NCI-H526 (cell line): ENCODE results near the gene KRTAP1-3.
"Not testable (repeated sequence)": the region's sequence is repeated elsewhere in the genome, so short reads cannot be mapped to it uniquely, and the experiment has no call there.

Experiments used
- DNase-seq, 2 experiments: peaks; one replicate each; lab custom pipeline; 2025; lab: John Stamatoyannopoulos, UW

The KRTAP1-3 gene, protein sequence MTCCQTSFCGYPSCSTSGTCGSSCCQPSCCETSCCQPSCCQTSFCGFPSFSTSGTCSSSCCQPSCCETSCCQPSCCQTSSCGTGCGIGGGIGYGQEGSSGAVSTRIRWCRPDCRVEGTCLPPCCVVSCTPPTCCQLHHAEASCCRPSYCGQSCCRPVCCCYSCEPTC

DNA sequence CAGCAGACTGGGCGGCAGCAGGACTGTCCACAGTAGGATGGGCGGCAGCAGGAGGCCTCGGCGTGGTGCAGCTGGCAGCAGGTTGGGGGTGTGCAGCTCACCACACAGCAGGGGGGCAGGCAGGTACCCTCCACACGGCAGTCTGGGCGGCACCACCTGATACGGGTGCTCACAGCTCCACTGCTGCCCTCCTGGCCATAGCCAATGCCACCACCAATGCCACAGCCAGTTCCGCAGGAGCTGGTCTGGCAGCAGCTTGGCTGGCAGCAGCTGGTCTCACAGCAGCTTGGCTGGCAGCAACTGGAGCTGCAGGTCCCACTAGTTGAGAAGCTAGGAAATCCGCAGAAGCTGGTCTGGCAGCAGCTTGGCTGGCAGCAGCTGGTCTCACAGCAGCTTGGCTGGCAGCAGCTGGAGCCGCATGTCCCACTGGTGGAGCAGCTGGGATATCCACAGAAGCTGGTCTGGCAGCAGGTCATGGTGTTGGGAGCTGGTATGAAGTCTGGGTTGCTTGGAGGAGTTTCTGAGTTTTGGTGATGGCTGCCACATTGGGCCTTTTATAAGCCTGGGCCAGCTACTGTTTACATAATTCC, at the start of gene KRTAP1-3:
TSS of gene KRTAP1-3 (minus strand) at position 529 of the 590 bp plus-strand sequence. CDS start at position 476, 53 bp downstream.
- DNase-seq: not testable (repeated sequence)

DNA sequence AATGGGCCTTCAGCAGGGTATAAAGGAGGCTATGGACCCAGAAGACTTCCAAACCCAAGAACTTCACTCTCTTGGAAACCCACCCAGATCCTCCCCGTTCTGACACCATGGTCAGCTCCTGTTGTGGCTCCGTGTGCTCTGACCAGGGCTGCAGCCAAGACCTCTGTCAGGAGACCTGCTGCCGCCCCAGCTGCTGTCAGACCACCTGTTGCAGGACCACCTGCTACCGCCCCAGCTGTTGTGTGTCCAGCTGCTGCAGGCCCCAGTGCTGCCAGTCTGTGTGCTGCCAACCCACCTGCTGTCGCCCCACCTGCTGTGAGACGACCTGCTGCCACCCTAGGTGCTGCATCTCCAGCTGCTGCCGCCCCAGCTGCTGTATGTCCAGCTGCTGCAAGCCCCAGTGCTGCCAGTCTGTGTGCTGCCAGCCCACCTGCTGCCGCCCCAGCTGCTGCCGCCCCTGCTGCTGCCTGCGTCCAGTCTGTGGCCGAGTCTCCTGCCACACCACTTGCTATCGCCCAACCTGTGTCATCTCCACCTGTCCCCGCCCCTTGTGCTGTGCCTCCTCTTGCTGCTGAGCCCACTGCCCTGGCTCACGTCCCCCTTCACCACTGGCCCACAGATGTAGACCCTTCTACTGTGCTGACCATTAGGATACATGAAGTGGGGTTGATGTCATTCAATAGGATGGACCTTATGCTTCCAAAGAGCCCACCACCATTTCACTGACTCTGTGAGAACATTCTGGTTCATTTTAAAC, 49.6 kb upstream of the KRTAP1-3 start, which contains the start of gene KRTAP4-7:
TSS of gene KRTAP4-7 (plus strand) at position 51 of the 757 bp plus-strand sequence. CDS start at position 108, 57 bp downstream.
- DNase-seq: not testable (repeated sequence)

DNA sequence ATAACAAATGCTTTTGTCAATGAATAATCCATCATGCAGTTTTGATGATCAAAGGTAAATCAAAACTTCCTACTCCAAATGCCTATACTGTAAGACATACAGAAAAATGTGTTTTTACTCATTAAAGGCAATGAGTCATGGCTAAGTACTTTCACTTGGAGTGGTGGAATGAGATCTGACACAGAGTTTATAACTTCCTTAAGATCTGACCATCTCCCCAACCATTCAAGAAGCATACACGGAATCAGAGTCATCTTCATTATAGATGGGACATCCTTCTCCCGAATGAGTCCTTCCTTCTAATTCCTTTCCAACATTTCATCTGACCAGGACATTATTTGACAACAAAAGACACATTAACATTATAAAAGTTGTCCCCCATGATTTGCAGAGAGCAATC, 48.8 kb upstream of the KRTAP1-3 start:
- DNase-seq: not testable (repeated sequence)

DNA sequence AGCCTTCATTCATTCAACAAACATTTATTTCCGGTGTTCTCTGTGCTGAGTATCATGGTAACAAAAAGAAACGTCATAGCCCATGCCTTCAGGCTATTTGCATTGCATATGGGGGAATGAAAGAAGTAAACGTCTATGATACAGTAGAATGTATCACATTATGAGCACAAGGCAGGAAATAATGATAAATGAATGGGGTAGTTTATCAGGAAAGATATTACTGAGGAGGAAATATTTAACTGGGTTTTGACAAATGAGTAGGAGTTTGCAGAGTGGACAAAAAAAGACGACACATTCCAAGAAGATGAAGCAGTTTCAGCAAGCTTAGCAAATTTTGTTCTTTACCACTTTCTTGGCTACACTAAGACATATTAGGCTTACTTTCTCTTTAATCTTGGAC, 48.0 kb upstream of the KRTAP1-3 start:
- DNase-seq: no peak

DNA sequence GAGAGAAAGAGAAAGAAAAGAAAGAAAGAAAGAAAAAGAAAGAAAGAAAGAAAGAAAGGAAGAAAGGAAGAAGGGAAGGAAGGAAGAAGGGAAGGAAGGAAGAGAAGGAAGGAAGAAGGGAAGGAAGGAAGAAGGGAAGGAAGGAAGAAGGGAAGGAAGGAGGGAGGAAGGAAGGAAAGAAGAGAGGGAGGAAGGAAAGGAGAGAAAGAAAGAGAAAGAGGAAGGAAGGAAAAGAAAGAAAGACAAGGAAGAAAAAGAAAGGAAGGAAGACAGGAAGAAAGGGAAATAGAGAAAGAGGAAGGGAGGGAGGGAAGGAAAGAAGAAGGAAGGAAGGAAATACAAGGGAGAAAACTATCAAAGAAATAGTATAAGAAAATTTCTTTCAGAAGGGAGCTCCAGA, 42.1 kb upstream of the KRTAP1-3 start:
- DNase-seq: no peak

DNA sequence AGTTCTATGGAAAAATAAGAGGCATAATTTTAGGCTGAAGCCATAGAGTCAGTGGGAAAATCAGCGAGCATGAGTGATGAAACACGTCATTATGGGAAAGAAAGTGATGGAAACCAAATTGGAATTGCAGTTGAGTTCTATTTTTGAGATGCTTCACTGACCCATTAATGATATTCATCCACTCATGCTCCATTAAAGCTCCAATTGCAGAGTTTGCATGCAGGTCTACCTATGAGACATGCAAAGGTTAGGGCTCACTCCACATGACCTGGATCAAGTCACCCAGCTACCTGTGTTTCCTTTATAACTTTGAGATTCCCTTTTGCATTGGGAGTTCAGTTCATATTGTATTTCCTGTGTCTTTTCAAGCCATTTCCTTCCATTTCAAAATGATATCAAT, 39.0 kb upstream of the KRTAP1-3 start:
- peak; percentile 19 to 61 for DNase-seq

DNA sequence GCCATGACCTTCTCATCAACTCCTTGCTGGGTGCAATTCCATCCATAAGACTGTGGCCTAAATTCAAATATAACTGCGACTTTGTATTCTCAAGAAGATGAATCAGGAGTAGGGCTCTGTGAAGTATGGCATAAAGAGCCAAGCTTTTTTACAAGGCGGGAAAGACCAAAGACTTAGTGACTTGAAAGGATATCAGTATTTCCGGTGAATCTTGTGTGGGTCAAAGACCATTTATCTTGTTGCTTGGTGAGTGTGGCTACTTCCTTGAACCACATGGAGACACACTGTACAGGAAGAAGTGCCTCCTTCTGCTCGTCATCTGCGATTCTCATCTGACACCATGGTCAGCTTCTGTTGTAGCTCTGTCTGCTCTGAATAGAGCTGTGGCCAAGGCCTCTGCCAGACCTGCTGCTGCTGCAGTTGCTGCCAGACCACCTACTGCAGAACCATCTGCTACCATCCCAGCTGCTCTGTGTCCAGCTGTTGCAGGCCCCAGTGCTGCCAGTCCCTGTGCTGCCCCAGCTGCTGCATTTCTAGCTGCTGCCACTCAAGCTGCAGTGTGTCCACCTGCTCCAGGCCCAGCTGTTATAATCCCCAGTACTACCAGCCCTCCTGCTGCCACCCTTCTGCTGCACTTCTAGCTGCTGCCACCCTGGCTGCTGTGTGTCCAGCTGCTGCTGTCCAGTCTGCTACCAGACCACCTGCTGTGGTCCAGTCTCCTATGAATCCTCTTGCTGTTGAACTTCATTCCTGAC, 37.1 kb upstream of the KRTAP1-3 start:
- DNase-seq: no peak

DNA sequence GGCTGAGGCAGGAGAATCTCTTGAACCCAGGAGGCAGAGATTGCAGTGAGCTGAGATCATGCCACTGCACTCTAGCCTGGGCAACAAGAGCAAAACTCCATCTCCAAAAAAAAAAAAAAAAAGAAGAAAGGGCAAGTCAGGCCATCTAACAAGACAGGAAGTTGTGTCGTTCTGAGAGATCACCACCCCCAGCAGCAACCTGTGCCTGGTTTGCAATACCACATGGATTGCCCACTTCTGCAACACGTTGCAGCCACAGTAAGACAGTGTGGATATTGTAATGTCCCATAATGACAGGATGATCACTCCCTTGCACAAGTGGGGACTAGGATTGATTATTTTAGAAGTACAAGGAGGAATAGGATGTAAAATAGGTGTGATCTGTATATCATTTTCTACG, 34.4 kb upstream of the KRTAP1-3 start:
- DNase-seq: no peak

DNA sequence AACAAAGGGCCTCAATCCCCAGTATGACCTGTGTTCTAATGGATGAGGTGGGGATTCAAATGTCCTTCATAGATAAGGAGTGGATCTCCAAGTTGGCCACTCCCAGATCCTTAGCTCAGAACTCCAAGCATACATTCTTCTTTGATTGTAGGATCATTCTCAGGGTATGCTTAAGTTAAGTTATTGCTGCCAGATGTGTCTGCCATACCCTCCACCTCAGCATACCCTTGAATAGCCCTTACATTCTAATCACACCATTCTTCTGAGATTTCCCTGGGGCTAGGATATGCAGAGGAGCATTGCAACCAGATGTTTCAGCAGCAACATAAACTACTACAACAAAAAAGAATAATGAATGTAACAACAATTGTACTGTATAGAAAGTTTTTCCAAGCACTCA, 32.6 kb upstream of the KRTAP1-3 start:
- no peak for DNase-seq

DNA sequence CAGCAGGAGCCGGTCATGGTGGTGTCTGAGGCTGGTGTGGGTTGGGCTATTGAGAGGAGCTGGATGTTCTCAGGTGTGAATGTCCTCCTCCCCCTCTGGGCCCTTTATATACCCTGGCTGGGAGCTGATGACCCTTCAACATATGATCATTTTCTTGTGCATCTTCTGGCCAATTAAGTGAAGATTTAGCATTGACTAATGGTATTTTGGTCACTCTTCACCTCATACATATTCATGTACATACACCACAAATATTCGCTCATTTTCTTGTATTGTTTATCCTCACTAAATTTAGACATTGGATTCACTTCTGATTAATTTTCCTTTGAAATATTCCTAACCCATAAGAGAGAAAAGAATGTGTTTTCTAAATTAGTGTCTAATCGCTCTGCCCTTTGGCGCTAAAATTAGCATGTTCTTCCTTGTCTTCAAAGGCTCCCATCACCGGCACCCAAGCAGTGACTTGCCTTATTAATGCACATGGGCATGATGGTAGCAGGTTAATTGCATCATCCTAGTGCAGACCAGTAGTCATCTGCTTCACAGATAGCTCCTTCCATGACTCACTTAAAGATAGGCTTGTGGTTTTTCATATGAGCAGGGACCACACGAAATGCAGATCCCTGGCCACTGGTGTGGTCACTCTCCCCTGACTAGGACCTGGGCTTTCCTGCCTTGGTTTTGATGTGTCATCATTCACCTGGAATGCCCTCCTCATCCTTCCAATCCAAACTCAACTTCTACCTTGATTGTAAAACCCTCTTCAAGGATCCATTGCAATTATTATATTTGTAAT, 31.4 kb upstream of the KRTAP1-3 start, which contains the start of gene KRTAP2-4:
TSS of gene KRTAP2-4 (minus strand) at position 51 of the 796 bp plus-strand sequence. CDS start at position 17, 34 bp downstream.
- DNase-seq: no peak

DNA sequence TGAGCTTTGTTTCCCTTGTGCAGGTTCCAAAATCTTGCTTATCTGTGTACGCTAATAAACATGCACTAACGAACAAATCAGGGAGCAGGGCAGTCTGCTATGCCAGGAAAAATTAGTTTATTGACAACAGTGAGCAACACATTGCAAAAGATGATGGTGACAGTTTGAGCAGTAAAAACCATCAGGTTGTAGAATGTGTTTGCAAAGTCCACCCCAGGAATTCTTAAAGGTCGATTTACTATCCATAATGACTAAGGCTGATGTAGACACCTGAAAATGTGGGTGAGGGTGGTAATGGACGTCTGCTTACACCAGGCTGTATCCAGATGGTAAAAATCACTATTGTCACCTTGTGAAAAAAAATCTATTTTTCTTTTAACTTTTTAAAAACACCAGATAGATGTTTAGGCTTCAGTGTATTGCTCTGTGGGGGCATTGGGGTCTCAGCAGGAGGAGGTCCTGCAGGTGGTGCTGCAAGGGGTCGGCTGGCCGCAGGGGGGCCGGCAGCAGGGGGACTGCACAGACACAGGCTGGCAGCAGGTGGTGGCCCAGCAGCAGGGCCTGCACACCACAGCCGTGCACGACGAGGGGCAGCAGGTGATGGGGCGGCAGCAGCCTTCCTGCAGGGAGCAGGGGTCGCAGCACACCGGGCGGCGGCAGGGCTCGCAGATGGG, 30.5 kb upstream of the KRTAP1-3 start:
- DNase-seq: not testable (repeated sequence)

DNA sequence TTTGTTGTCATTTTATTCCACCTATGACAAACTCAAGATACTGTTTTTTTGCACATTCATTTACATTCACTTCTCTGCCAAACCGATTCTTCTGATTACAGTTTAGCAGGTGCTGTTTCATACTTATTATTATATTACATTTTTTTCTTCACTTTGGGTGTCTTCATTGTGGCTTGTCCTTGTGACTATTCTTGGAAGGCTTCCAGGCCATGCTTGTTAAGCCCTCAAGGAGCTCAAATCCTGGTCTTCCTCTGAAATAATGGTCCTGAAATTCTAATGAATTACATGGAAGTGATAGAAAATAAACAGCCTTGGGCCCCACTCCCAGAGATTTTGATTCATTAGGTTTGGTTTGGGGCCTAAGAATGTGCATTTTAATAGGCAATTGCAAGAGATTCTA, 29.6 kb upstream of the KRTAP1-3 start:
- no peak for DNase-seq

DNA sequence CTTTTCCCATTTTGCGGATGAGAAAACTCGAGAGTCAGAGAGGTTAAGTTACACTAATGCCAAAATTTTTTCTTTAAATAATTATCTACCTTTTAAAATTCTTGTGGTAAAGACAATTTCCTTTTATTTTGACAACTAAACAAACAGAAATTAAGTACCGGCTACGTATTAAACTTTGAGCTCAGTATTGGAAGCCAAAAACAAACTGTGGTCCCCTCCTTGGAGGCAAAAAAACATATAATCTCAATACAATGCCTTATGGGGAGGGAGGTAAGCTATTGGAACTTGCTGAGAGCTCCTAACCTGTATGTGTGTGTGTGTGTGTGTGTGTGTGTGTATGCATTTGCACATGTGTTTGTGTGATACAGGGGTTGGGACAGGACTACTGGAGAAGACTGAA, 28.8 kb upstream of the KRTAP1-3 start:
- no peak for DNase-seq

DNA sequence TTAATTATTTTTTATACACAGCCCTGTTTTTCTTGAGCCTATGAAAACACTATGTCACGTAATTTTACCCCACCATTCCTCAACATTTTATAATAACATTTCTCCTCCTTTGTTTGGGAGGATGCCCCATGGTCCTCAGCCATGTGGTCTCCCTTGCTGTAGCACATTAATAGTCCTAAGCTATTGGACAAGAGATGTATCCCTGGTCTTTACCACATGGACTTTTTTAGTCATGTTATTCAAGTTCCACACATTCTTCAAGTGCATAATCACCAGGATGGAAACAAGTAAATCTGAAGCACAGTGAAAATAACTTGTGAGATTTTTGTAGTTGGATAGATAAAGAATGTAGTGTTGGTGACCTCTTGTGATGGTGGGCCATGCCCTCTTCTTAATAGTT, 27.3 kb upstream of the KRTAP1-3 start:
- DNase-seq: no peak

DNA sequence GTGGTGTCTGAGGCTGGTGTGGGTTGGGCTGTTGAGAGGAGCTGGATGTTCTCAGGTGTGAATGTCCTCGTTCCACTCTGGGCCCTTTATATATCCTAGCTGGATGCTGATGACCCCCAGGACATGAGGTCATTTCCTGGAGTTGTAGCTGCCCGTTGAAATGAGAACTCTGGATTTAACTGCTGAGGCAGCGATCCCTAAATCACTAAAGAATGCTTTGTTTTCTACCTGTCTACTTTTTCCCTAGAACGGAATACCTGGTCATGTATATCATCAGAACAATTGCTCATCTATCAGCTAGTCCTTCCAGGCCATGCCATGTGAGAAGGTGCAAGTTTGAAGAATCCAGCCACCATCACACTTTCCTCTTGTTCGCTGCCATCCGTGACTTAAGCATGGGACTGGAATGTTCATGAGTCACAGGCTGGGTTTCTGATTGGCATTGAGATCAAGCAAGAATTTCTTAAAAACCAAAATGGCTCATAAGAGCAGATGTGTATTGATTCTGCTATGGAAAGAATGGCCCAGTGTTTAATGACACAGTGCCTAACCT, 25.5 kb upstream of the KRTAP1-3 start, which contains the start of gene KRTAP2-3:
TSS of gene KRTAP2-3 (minus strand) at position 63 of the 553 bp plus-strand sequence. CDS start 64 bp downstream, outside the sequence.
- no peak for DNase-seq

DNA sequence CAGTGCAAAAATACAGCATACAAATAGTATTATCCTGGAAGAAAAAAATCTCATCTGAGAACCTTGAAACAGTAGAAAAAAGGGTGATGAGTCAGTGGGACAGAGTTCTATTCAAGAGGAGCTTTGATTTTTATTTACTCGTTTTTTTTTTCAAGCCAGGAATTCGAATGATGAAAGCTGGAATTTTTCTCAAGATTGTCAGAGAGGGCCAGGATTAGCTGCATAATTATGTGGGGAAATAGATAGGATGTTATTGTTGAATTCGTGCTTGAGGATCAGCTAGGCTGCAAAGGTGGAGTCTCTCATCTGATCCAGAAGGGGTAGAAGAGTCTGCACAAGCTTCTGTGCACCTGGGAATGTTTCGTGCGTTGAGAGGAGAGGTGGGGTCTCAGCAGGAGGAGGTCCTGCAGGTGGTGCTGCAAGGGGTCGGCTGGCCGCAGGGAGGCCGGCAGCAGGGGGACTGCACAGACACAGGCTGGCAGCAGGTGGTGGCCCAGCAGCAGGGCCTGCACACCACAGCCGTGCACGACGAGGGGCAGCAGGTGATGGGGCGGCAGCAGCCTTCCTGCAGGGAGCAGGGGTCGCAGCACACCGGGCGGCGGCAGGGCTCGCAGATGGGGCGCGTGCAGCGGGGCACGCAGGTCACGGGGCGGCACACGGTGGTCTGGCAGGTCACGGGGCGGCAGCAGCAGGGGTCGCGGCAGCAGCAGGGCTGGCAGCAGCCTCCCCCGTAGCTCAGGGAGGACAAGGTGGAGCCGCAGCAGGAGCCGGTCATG, 24.8 kb upstream of the KRTAP1-3 start:
- not testable (repeated sequence) for DNase-seq

DNA sequence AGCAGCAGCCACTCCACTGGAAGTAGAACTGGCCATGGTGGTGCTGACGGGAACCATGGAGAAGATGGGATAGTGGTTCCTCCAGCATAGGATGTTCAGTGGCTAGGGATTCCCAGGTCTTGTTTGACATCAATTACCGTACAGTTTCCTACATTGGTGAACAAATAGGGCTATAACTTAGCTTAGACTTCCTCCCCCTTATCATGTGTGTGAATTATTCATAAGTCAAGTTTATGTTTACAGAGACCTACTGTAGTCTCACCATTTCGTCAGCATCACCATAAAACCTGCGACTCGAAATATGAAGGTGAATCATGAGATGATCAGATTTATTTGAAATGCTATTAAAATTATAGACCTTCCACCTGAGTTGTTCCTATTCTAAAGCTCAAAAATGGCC, 24.1 kb upstream of the KRTAP1-3 start:
- DNase-seq: no peak

DNA sequence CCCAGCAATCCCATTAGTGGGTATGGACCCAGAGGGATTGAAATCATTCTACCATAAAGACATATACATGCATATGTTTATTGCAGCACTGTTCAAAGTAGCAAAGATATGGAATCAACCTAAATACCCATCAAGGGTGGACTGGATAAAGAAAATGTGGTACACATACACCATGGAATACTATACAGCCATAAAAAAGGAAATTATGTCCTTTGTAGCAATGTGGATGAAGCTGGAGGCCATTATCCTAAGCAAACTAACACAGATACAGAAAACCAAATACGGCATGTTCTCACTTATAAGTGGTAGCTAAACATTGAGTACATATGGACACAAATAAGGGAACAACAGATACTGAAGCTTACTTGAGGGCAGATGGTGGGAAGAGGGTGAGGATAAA, 22.9 kb upstream of the KRTAP1-3 start:
- no peak for DNase-seq

DNA sequence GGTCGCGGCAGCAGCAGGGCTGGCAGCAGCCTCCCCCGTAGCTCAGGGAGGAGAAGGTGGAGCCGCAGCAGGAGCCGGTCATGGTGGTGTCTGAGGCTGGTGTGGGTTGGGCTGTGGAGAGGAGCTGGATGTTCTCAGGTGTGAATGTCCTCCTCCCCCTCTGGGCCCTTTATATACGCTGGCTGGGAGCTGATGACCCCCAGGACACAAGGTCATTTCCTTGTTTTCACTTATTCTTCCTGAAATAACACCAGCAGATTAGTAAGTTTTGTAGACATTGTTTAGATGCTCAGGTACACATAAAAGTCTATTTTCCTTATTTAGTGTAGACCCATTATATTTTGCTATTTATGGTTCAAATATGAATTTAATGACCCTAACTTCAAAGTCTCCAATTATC, 20.5 kb upstream of the KRTAP1-3 start, which contains the start of gene KRTAP2-2:
TSS of gene KRTAP2-2 (minus strand) at position 101 of the 400 bp plus-strand sequence. CDS start at position 82, 19 bp downstream.
- DNase-seq: not testable (repeated sequence)
